HepG2 (cell line): ENCODE data around the gene CLASRP. TPM values are rescaled to one million over a fixed set of nuclear protein-coding genes. Genes with fewer than 3 reads are reported as not detected.
A peak's percentile ranks its signal among the peaks of the same experiment; 100 is the strongest.

Experiments used
- CCDC6 ChIP-seq: sonication (generic); formaldehyde crosslinking; IDR thresholded peaks from 2 replicates; pipeline ENCODE4 v1.8.1; 2022; ENCODE audit warnings: mild to moderate bottlenecking, missing genetic modification reagents, moderate library complexity
- DMAP1 ChIP-seq: IDR thresholded peaks from 2 replicates; pipeline ENCODE4 v1.6.1; 2016
- ESRRA ChIP-seq: sonication (generic); formaldehyde crosslinking; IDR thresholded peaks from 2 replicates; pipeline ENCODE4 v1.5.1; 2020; ENCODE audit warnings: mild to moderate bottlenecking, low read depth, missing genetic modification reagents
- FOSL1 ChIP-seq: sonication (generic); formaldehyde crosslinking; IDR thresholded peaks from 2 replicates; pipeline ENCODE4 v1.9.0; 2021; ENCODE audit warnings: missing genetic modification reagents, borderline replicate concordance
- HOMEZ ChIP-seq: IDR thresholded peaks from 2 replicates; pipeline ENCODE4 v1.6.1; 2016; ENCODE audit warnings: low read depth
- HOXA7 ChIP-seq: sonication (generic); formaldehyde crosslinking; IDR thresholded peaks from 2 replicates; pipeline ENCODE4 v1.8.1; 2022; ENCODE audit warnings: mild to moderate bottlenecking, missing genetic modification reagents, moderate library complexity
- POLR2G ChIP-seq: fragments of 200-400 bp; formaldehyde crosslinking; IDR thresholded peaks from 2 replicates; pipeline ENCODE4 v1.6.1; 2018; ENCODE audit warnings: mild to moderate bottlenecking, low read depth, low read length, moderate library complexity
- RELA ChIP-seq: sonication (generic); formaldehyde crosslinking; IDR thresholded peaks from 2 replicates; pipeline ENCODE4 v1.4.0; 2020; ENCODE audit warnings: missing genetic modification reagents
- SMYD3 ChIP-seq: sonication (generic); formaldehyde crosslinking; IDR thresholded peaks from 2 replicates; pipeline ENCODE4 v1.8.1; 2023; ENCODE audit warnings: mild to moderate bottlenecking, missing genetic modification reagents
- SNAI1 ChIP-seq: sonication (generic); formaldehyde crosslinking; IDR thresholded peaks from 2 replicates; pipeline ENCODE4 v1.5.0; 2020; ENCODE audit warnings: mild to moderate bottlenecking, missing genetic modification reagents, borderline replicate concordance
- SP140L ChIP-seq: sonication (generic); formaldehyde crosslinking; IDR thresholded peaks from 2 replicates; pipeline ENCODE4 v1.4.0; 2020; ENCODE audit warnings: missing genetic modification reagents, borderline replicate concordance
- ZBTB26 ChIP-seq: IDR thresholded peaks from 2 replicates; pipeline ENCODE4 v1.6.1; 2016; ENCODE audit warnings: missing compliant biosample characterization, missing genetic modification reagents, borderline replicate concordance
- ZNF12 ChIP-seq: sonication (generic); formaldehyde crosslinking; IDR thresholded peaks from 2 replicates; pipeline ENCODE4 v1.5.0; 2020; ENCODE audit warnings: missing genetic modification reagents
- ZNF136 ChIP-seq: sonication (generic); formaldehyde crosslinking; IDR thresholded peaks from 2 replicates; pipeline ENCODE4 v1.8.1; 2022; ENCODE audit warnings: low read depth, mild to moderate bottlenecking, moderate library complexity, missing genetic modification reagents
- ZNF484 ChIP-seq: sonication (generic); formaldehyde crosslinking; IDR thresholded peaks from 2 replicates; pipeline ENCODE4 v1.5.1; 2020; ENCODE audit warnings: mild to moderate bottlenecking, low read depth, missing genetic modification reagents, borderline replicate concordance
- ZNF614 ChIP-seq: IDR thresholded peaks from 2 replicates; pipeline ENCODE4 v1.6.1; 2018; ENCODE audit warnings: missing biosample characterization, missing genetic modification reagents, inconsistent platforms, borderline replicate concordance
- polyA plus RNA-seq, 8 experiments: library from polyadenylated mRNA; depleted of rRNA in 3 of 8; stranded (reverse) in 7 of 8; unstranded in 1 of 8; fragments of >200 nt; fragmentation: Illumina TruSeq in 4 of 8; extraction: Trizol in 4 of 8; gene quantifications; 2 replicates each; pipeline versions ENCODE4 v1.2.1 to v1.2.3, GENCODE V29; 2011 to 2016; ENCODE audit warnings: low read depth in 4 of 8, missing spikeins in 1 of 8, mixed read lengths in 1 of 8; ENCODE audit not compliant: insufficient read depth in 1 of 8
- total RNA-seq, 5 experiments: library from RNA; depleted of rRNA; stranded (reverse); fragments of >200 nt; fragmentation: Illumina TruSeq; extraction: Trizol; gene quantifications; 2 replicates each; pipeline ENCODE4 v1.2.3, GENCODE V29; 2016; ENCODE audit warnings: low read depth in 1 of 5
- TF ChIP-seq, protein P1 (sequence below): sonication (generic); formaldehyde crosslinking; IDR thresholded peaks from 2 replicates; pipeline ENCODE4 v1.8.0; 2022; ENCODE audit warnings: missing genetic modification reagents, mild to moderate bottlenecking, inconsistent platforms, borderline replicate concordance
- TF ChIP-seq, protein P2 (sequence below): sonication (generic); formaldehyde crosslinking; IDR thresholded peaks from 2 replicates; pipeline ENCODE4 v1.4.0; 2020; ENCODE audit warnings: mild to moderate bottlenecking, missing genetic modification reagents, borderline replicate concordance

The CLASRP gene
- total and polyA plus RNA-seq, 2 of the 13 experiments (the other 11 are each of a cell fraction or from before 2014, with no cell fraction given) = 32.0 to 51.4 TPM

- TF ChIP-seq, protein P1, sequence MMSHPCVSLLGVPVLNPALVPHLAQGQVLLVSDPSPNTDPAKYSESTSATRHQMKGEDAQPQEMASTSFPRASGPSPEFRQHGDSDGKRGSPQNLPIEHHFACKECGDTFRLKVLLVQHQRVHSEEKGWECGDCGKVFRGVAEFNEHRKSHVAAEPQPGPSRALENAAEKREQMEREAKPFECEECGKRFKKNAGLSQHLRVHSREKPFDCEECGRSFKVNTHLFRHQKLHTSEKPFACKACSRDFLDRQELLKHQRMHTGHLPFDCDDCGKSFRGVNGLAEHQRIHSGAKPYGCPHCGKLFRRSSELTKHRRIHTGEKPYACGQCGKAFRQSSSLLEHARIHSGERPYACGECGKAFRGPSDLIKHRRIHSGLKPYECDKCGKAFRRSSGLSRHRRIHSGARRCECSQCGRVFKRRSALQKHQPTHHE (CRISPR knock-in tag) = 0 out of 2 replicates have a peak, but pooled peaks have one; percentile 9
- peak; percentile 49; the same call in 1 of the 2 replicates for TF ChIP-seq ESRRA
- TF ChIP-seq, protein P2, sequence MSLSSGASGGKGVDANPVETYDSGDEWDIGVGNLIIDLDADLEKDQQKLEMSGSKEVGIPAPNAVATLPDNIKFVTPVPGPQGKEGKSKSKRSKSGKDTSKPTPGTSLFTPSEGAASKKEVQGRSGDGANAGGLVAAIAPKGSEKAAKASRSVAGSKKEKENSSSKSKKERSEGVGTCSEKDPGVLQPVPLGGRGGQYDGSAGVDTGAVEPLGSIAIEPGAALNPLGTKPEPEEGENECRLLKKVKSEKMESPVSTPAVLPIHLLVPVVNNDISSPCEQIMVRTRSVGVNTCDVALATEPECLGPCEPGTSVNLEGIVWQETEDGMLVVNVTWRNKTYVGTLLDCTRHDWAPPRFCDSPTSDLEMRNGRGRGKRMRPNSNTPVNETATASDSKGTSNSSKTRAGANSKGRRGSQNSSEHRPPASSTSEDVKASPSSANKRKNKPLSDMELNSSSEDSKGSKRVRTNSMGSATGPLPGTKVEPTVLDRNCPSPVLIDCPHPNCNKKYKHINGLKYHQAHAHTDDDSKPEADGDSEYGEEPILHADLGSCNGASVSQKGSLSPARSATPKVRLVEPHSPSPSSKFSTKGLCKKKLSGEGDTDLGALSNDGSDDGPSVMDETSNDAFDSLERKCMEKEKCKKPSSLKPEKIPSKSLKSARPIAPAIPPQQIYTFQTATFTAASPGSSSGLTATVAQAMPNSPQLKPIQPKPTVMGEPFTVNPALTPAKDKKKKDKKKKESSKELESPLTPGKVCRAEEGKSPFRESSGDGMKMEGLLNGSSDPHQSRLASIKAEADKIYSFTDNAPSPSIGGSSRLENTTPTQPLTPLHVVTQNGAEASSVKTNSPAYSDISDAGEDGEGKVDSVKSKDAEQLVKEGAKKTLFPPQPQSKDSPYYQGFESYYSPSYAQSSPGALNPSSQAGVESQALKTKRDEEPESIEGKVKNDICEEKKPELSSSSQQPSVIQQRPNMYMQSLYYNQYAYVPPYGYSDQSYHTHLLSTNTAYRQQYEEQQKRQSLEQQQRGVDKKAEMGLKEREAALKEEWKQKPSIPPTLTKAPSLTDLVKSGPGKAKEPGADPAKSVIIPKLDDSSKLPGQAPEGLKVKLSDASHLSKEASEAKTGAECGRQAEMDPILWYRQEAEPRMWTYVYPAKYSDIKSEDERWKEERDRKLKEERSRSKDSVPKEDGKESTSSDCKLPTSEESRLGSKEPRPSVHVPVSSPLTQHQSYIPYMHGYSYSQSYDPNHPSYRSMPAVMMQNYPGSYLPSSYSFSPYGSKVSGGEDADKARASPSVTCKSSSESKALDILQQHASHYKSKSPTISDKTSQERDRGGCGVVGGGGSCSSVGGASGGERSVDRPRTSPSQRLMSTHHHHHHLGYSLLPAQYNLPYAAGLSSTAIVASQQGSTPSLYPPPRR (CRISPR knock-in tag) = no peak
- TF ChIP-seq RELA = no peak
- peak; percentile 75; the same call in 1 of the 2 replicates for TF ChIP-seq CCDC6 (CRISPR knock-in tag)
- TF ChIP-seq HOMEZ = no peak
- TF ChIP-seq SP140L (CRISPR knock-in tag) = no peak
- no peak for TF ChIP-seq ZNF614 (CRISPR knock-in tag)
- no peak for TF ChIP-seq SNAI1
- TF ChIP-seq HOXA7 (CRISPR knock-in tag) = no peak
- peak; percentile 73 for TF ChIP-seq POLR2G
- no peak; the same call in 1 of the 2 replicates for TF ChIP-seq ZNF136 (CRISPR knock-in tag)
- TF ChIP-seq FOSL1 = no peak
- peak; percentile 58; the same call in 1 of the 2 replicates for TF ChIP-seq DMAP1
- no peak for TF ChIP-seq ZNF484 (CRISPR knock-in tag)
- no peak for TF ChIP-seq ZBTB26 (CRISPR knock-in tag)
- TF ChIP-seq ZNF12 (CRISPR knock-in tag) = no peak
- no peak for TF ChIP-seq SMYD3 (CRISPR knock-in tag)
Observed at GRCh38 chr19:45076029-45076850, 37.4 kb downstream of the CLASRP start, which contains the start of gene ZNF296 (continued).
